ENCODE measurements around the gene KIAA0586. TPM values are rescaled to one million over a fixed set of nuclear protein-coding genes. Genes with fewer than 3 reads are reported as not detected.

KIAA0586 gene
- polyA plus RNA-seq, 1 experiment: 24.6 TPM

GRCh38 chr14:58540749-58541632, 113.5 kb downstream of the KIAA0586 start:
- H3K4me3 ChIP-seq (ENCODE audit: low read depth, low read length): no peak overlapping the region
- no peaks in the 10 kb centered on the region for H3K27me3 ChIP-seq (ENCODE audit: control insufficient read depth, insufficient read depth, low read length)
- H3K9me3 ChIP-seq (ENCODE audit: control insufficient read depth, insufficient read depth, low read length): no peaks in the 10 kb centered on the region
- peak; percentile 26 for DNase-seq (ENCODE audit: low read depth, low spot score)
- CTCF ChIA-PET: interaction anchor here (1.1 kb wide), 1 partner anchor 46 kb away, joined by 3 read pairs; no protein-coding TSS in a partner anchor
- POLR2A ChIA-PET: no interaction called here
- no peak for TF ChIP-seq CTCF (IDR thresholded peaks at IDR 0.05; ENCODE audit: low read depth, low read length)
- no peak overlapping the region for H3K27ac ChIP-seq (ENCODE audit: low read depth, low read length)

- no peak for TF ChIP-seq CTCF (IDR thresholded peaks at IDR 0.05; ENCODE audit: low read depth, low read length)
- POLR2A ChIA-PET: no interaction called here
- no peak overlapping the region for H3K27ac ChIP-seq (ENCODE audit: low read depth, low read length)
- CTCF ChIA-PET: no interaction called here
- H3K4me3 ChIP-seq (ENCODE audit: low read depth, low read length): no peak overlapping the region
- no peaks in the 10 kb centered on the region for H3K9me3 ChIP-seq (ENCODE audit: control insufficient read depth, insufficient read depth, low read length)
- H3K27me3 ChIP-seq (ENCODE audit: control insufficient read depth, insufficient read depth, low read length): no peaks in the 10 kb centered on the region
- no peak for DNase-seq (ENCODE audit: low read depth, low spot score)
These were observed 114.1 kb downstream of the KIAA0586 start for GRCh38 chr14:58541633-58542022.

- DNase-seq (ENCODE audit: low read depth, low spot score): no peak
- POLR2A ChIA-PET: no interaction called here
- Histone ChIP-seq H3K9me3 (ENCODE audit: control insufficient read depth, insufficient read depth, low read length) (no peaks in the 10 kb centered on the region), H3K27me3 (ENCODE audit: control insufficient read depth, insufficient read depth, low read length) (no peaks in the 10 kb centered on the region), H3K4me3 (ENCODE audit: low read depth, low read length) (no peak overlapping the region), H3K27ac (ENCODE audit: low read depth, low read length) (no peak overlapping the region)
- CTCF ChIA-PET: no interaction called here
- TF ChIP-seq CTCF (IDR thresholded peaks at IDR 0.05; ENCODE audit: low read depth, low read length): no peak
These were observed 115.7 kb downstream of the KIAA0586 start for GRCh38 chr14:58543253-58543652.

- Histone ChIP-seq H3K27me3 (ENCODE audit: control insufficient read depth, insufficient read depth, low read length) (no peaks in the 10 kb centered on the region), H3K9me3 (ENCODE audit: control insufficient read depth, insufficient read depth, low read length) (no peaks in the 10 kb centered on the region), H3K4me3 (ENCODE audit: low read depth, low read length) (no peak overlapping the region), H3K27ac (ENCODE audit: low read depth, low read length) (no peak overlapping the region)
- no peak for TF ChIP-seq CTCF (IDR thresholded peaks at IDR 0.05; ENCODE audit: low read depth, low read length)
- CTCF ChIA-PET: no interaction called here
- POLR2A ChIA-PET: no interaction called here
- no peak for DNase-seq (ENCODE audit: low read depth, low spot score)
These were observed 120.1 kb downstream of the KIAA0586 start for GRCh38 chr14:58547649-58548048.

GRCh38 chr14:58549105-58549757, 121.7 kb downstream of the KIAA0586 start:
- Histone ChIP-seq H3K27ac (ENCODE audit: low read depth, low read length) (no peak overlapping the region), H3K27me3 (ENCODE audit: control insufficient read depth, insufficient read depth, low read length) (no peaks in the 10 kb centered on the region), H3K9me3 (ENCODE audit: control insufficient read depth, insufficient read depth, low read length) (no peaks in the 10 kb centered on the region), H3K4me3 (ENCODE audit: low read depth, low read length) (no peak overlapping the region)
- DNase-seq (ENCODE audit: low read depth, low spot score): no peak
- no peak for TF ChIP-seq CTCF (IDR thresholded peaks at IDR 0.05; ENCODE audit: low read depth, low read length)
- CTCF ChIA-PET: interaction anchor here (0.6 kb wide), 1 partner anchor 291 kb away, joined by 4 read pairs; no protein-coding TSS in a partner anchor
- POLR2A ChIA-PET: interaction anchor here (0.7 kb wide), 1 partner anchor 153 kb away, joined by 3 read pairs; the partner anchor contains the start of gene TOMM20L

All from AG04450 (cell line).